IMR-90 (cell line): ENCODE measurements around the gene SDHAF4. TPM values are rescaled to one million over a fixed set of nuclear protein-coding genes. Genes with fewer than 3 reads are reported as not detected.

Experiments used
- ATAC-seq: fragments of 200-7000 bp; cut with Tn5 transposase; 2 replicates; pipeline ENCODE4 v1.9.1; 2020; ENCODE audit warnings: low read depth, mild to moderate bottlenecking, moderate library complexity
- BruUV-seq: library from RNA; stranded (reverse); fragments of 400-500 nt; replicated peaks from 2 replicates; lab custom pipeline; 2021; lab: Mats Ljungman, UMichigan
- CTCF ChIA-PET: fragments of 300-600 bp; formaldehyde crosslinking; extraction: SDS; loops from one replicate; lab custom pipeline; 2021; ENCODE audit warnings: antibody characterized with exemption; lab: Yijun Ruan, JAX
- POLR2A ChIA-PET: fragments of 300-600 bp; sonication (Branson Sonifier 250); formaldehyde crosslinking; loops from one replicate; lab custom pipeline; 2022; ENCODE audit warnings: antibody characterized with exemption; ENCODE audit not compliant: unreplicated experiment; lab: Charles Lee
- DNase-seq: peaks from one replicate; pipeline ENCODE4 v3.0.0; 2013
- H2AFZ ChIP-seq: replicated peaks from 2 replicates; pipeline ENCODE3; 2013; ENCODE audit warnings: low read length, mild to moderate bottlenecking; ENCODE audit not compliant: poor library complexity
- H2AK5ac ChIP-seq: 2 replicates; pipeline ENCODE4 v1.6.1; 2013; ENCODE audit warnings: low read depth, low read length, inconsistent platforms
- H2AK9ac ChIP-seq: replicated peaks from 2 replicates; pipeline ENCODE3; 2013; ENCODE audit warnings: mild to moderate bottlenecking, low read depth, low read length, moderate library complexity; ENCODE audit not compliant: poor library complexity
- H2BK120ac ChIP-seq: 2 replicates; pipeline ENCODE4 v1.6.1; 2013; ENCODE audit warnings: low read depth, low read length, inconsistent platforms
- H2BK15ac ChIP-seq: 3 replicates; pipeline ENCODE4 v1.6.1; 2013; ENCODE audit warnings: low read depth, low read length, inconsistent platforms
- H2BK20ac ChIP-seq: 2 replicates; pipeline ENCODE4 v1.6.1; 2013; ENCODE audit warnings: low read depth, mild to moderate bottlenecking, inconsistent platforms, low read length, moderate library complexity
- H2BK5ac ChIP-seq: 2 replicates; pipeline ENCODE4 v1.6.1; 2013; ENCODE audit warnings: mild to moderate bottlenecking, low read depth, low read length, inconsistent platforms; ENCODE audit not compliant: poor library complexity, severe bottlenecking
- H3K14ac ChIP-seq: replicated peaks from 2 replicates; pipeline ENCODE4 v1.6.1; 2013; ENCODE audit warnings: low read depth, low read length, inconsistent platforms
- H3K18ac ChIP-seq: 2 replicates; pipeline ENCODE4 v1.6.1; 2013; ENCODE audit warnings: low read depth, low read length, control low read depth
- H3K23ac ChIP-seq: 2 replicates; pipeline ENCODE4 v1.6.1; 2013; ENCODE audit warnings: low read depth, low read length, inconsistent platforms
- H3K27ac ChIP-seq: 2 replicates; pipeline ENCODE4 v1.5.1; 2013; ENCODE audit warnings: mild to moderate bottlenecking, control low read depth, low read length; ENCODE audit not compliant: insufficient read depth
- H3K27me3 ChIP-seq: 2 replicates; pipeline ENCODE4 v1.6.1; 2013; ENCODE audit warnings: low read length; ENCODE audit not compliant: control insufficient read depth, insufficient read depth
- H3K36me3 ChIP-seq: 2 replicates; pipeline ENCODE4 v1.6.1; 2013; ENCODE audit warnings: low read length, mixed read lengths; ENCODE audit not compliant: control insufficient read depth, insufficient read depth
- H3K4ac ChIP-seq: 2 replicates; pipeline ENCODE4 v1.6.1; 2013; ENCODE audit warnings: low read depth, low read length, inconsistent platforms
- H3K4me1 ChIP-seq: 2 replicates; pipeline ENCODE4 v1.6.1; 2013; ENCODE audit warnings: low read length, mixed read lengths; ENCODE audit not compliant: control insufficient read depth, insufficient read depth
- H3K4me2 ChIP-seq: 2 replicates; pipeline ENCODE4 v1.6.1; 2013; ENCODE audit warnings: low read depth, mild to moderate bottlenecking, control low read depth, low read length, moderate library complexity
- H3K4me3 ChIP-seq: 2 replicates; pipeline ENCODE4 v1.5.1; 2013; ENCODE audit warnings: low read depth, mild to moderate bottlenecking, control low read depth, low read length, moderate library complexity; ENCODE audit not compliant: insufficient read depth
- H3K56ac ChIP-seq: 2 replicates; pipeline ENCODE4 v1.6.1; 2013; ENCODE audit warnings: low read length, inconsistent platforms; ENCODE audit not compliant: insufficient read depth; ENCODE audit errors: extremely low read depth
- H3K79me1 ChIP-seq, 2 experiments: 2 replicates each; pipeline ENCODE4 v1.6.1; 2013; ENCODE audit warnings: low read length in 2 of 2, inconsistent platforms in 1 of 2, low read depth in 1 of 2
- H3K9ac ChIP-seq: 2 replicates; pipeline ENCODE4 v1.6.1; 2013; ENCODE audit warnings: low read depth, low read length, control low read depth
- H3K9me1 ChIP-seq: 2 replicates; pipeline ENCODE4 v1.6.1; 2013; ENCODE audit warnings: low read length, inconsistent platforms; ENCODE audit not compliant: insufficient read depth
- H3K9me3 ChIP-seq: 2 replicates; pipeline ENCODE4 v1.6.1; 2013; ENCODE audit warnings: low read length; ENCODE audit not compliant: control insufficient read depth, insufficient read depth
- H4K20me1 ChIP-seq: 2 replicates; pipeline ENCODE4 v1.6.1; 2013; ENCODE audit warnings: low read length, inconsistent platforms; ENCODE audit not compliant: insufficient read depth
- H4K5ac ChIP-seq: 2 replicates; pipeline ENCODE4 v1.6.1; 2013; ENCODE audit warnings: mild to moderate bottlenecking, low read depth, low read length, control low read depth
- H4K8ac ChIP-seq, 2 experiments: 2 replicates each; pipeline ENCODE4 v1.6.1; 2013; ENCODE audit warnings: low read depth in 2 of 2, low read length in 2 of 2, control low read depth in 1 of 2, inconsistent platforms in 1 of 2
- H4K91ac ChIP-seq: 2 replicates; pipeline ENCODE4 v1.6.1; 2013; ENCODE audit warnings: low read depth, low read length, inconsistent platforms; ENCODE audit not compliant: insufficient read depth
- BHLHE40 ChIP-seq: fragments of 150-350 bp; IDR thresholded peaks from 2 replicates; pipeline ENCODE4 v1.6.1; 2016; ENCODE audit warnings: mild to moderate bottlenecking, low read depth, low read length
- CEBPB ChIP-seq: IDR thresholded peaks from 2 replicates; pipeline ENCODE4 v1.6.1; 2012; ENCODE audit warnings: low read depth, low read length, improper control_type of control experiment
- CHD1 ChIP-seq: IDR thresholded peaks from 2 replicates; pipeline ENCODE4 v1.6.1; 2012; ENCODE audit warnings: low read depth, low read length, improper control_type of control experiment
- FOS ChIP-seq: fragments of 150-350 bp; IDR thresholded peaks from 2 replicates; pipeline ENCODE4 v1.6.1; 2016; ENCODE audit warnings: low read depth, low read length
- MAFK ChIP-seq: IDR thresholded peaks from 2 replicates; pipeline ENCODE4 v1.6.1; 2012; ENCODE audit warnings: low read depth, low read length, improper control_type of control experiment
- MAZ ChIP-seq: IDR thresholded peaks from 2 replicates; pipeline ENCODE4 v1.6.1; 2012; ENCODE audit warnings: low read depth, mild to moderate bottlenecking, low read length, improper control_type of control experiment, moderate library complexity, borderline replicate concordance
- MXI1 ChIP-seq: IDR thresholded peaks from 2 replicates; pipeline ENCODE4 v1.6.1; 2012; ENCODE audit warnings: low read depth, mild to moderate bottlenecking, low read length, moderate library complexity, borderline replicate concordance
- NFE2L2 ChIP-seq: fragments of 150-350 bp; IDR thresholded peaks from 2 replicates; pipeline ENCODE4 v1.6.1; 2016; ENCODE audit warnings: low read depth, mild to moderate bottlenecking, low read length
- SMC3 ChIP-seq: fragments of 150-350 bp; IDR thresholded peaks from 2 replicates; pipeline ENCODE4 v1.6.1; 2016; ENCODE audit warnings: low read depth, mild to moderate bottlenecking, antibody characterized with exemption, low read length, moderate library complexity
- WGBS, 2 experiments: methylation state at CpG; one replicate each; pipeline versions ENCODE4 v1.1.5 to v1.1.7; 2013; ENCODE audit warnings: missing lambda C conversion rate in 2 of 2; ENCODE audit not compliant: insufficient read length in 1 of 2; ENCODE audit errors: extremely low coverage in 2 of 2; 5-methylcytosine and 5-hydroxymethylcytosine counted together
- dilution Hi-C: fragments of 300-500 bp; cut with HindIII; formaldehyde crosslinking; loops from one replicate; pipeline ENCODE4 v1.14.3; 2018; ENCODE audit warnings: low sequenced_read_pairs; ENCODE audit not compliant: unreplicated experiment
- in situ Hi-C: fragments of 300-500 bp; cut with MboI; formaldehyde crosslinking; loops from 3 replicates; pipeline ENCODE4 v1.14.3; 2019; ENCODE audit warnings: low sequenced_read_pairs, inconsistent platforms, mixed read lengths
- intact Hi-C: fragments of 100-400 bp; cut with micrococcal nuclease; formaldehyde crosslinking; loops from 2 replicates; pipeline ENCODE4 v1.10.0; 2022
- polyA plus RNA-seq, 3 experiments: library from polyadenylated mRNA; depleted of rRNA; stranded (reverse); fragments of >200 nt; gene quantifications; 2 replicates each; pipeline ENCODE4 v1.2.3, GENCODE V29; 2012; ENCODE audit warnings: low replicate concordance in 1 of 3
- total RNA-seq: library from RNA; depleted of rRNA; stranded (reverse); fragments of >200 nt; gene quantifications from 2 replicates; pipeline ENCODE4 v1.2.3, GENCODE V29; 2012
- TF ChIP-seq, protein P1 (sequence below): fragments of 150-350 bp; IDR thresholded peaks from 2 replicates; pipeline ENCODE4 v1.6.1; 2016; ENCODE audit warnings: low read depth, mild to moderate bottlenecking, low read length, moderate library complexity, borderline replicate concordance
- TF ChIP-seq, protein P2 (sequence below): fragments of 150-350 bp; IDR thresholded peaks from 2 replicates; pipeline ENCODE4 v1.6.1; 2017; ENCODE audit warnings: mild to moderate bottlenecking, antibody characterized with exemption, low read length, low read depth
- TF ChIP-seq, protein P3 (sequence below): conservative IDR thresholded peaks from 2 replicates; pipeline ENCODE4 v1.5.1; 2012; ENCODE audit warnings: mild to moderate bottlenecking, low read depth, low read length, improper control_type of control experiment

SDHAF4 gene
- total and polyA plus RNA-seq, 2 of the 4 experiments (the other 2 are of a cell fraction): 1.6 to 4.4 TPM

DNA sequence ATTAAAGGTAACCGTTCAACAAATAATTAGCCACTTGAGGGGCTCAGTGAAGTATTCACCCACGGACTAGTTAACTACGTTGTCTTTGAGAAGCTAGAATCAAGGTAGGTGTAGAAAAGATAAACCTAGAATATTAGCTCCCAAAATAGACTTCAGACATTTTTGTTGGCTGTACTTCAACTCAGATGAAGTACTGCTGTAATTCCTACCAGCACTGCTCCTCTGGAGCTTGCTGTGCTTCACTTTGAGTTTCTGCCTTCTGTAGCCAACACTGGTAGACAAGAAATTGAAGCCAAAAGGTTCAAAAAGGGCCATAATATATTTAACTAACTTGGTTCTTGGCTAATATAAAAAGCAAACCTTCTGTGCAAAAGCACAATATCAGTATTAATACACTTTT lies 18.8 kb upstream of the SDHAF4 start:
- ChIA-PET POLR2A (no interaction called here), CTCF (interaction anchor here (1.2 kb wide), 1 partner anchor 19 kb away, joined by 6 read pairs; the partner anchor contains the start of gene SDHAF4)
- no peak overlapping the region for H3K9ac ChIP-seq
- dilution Hi-C loops: no loop called here
- H2AFZ ChIP-seq: no peak overlapping the region
- no peak overlapping the region for H2BK5ac ChIP-seq
- H3K56ac ChIP-seq: no peak overlapping the region
- no peak overlapping the region for H3K18ac ChIP-seq
- no peaks in the 10 kb centered on the region for H3K9me3 ChIP-seq
- no peak overlapping the region for H4K91ac ChIP-seq
- H3K27ac ChIP-seq: no peak overlapping the region
- H4K5ac ChIP-seq: no peak overlapping the region
- in situ Hi-C loops: no loop called here
- no peak overlapping the region for H2AK5ac ChIP-seq
- DNase-seq: no peak
- H4K8ac ChIP-seq: no peak overlapping the region
- no peak overlapping the region for H2BK120ac ChIP-seq
- no peaks in the 10 kb centered on the region for H4K20me1 ChIP-seq
- no peaks in the 10 kb centered on the region for H3K36me3 ChIP-seq
- H3K27me3 ChIP-seq: no peaks in the 10 kb centered on the region
- no peak overlapping the region for H2BK20ac ChIP-seq
- intact Hi-C loops: loop anchor here (1.0 to 5.0 kb wide), 3 partner anchors 139 to 409 kb away; partner anchors contain the start of gene B3GAT2
- no peak for TF ChIP-seq BHLHE40
- TF ChIP-seq, protein P1, sequence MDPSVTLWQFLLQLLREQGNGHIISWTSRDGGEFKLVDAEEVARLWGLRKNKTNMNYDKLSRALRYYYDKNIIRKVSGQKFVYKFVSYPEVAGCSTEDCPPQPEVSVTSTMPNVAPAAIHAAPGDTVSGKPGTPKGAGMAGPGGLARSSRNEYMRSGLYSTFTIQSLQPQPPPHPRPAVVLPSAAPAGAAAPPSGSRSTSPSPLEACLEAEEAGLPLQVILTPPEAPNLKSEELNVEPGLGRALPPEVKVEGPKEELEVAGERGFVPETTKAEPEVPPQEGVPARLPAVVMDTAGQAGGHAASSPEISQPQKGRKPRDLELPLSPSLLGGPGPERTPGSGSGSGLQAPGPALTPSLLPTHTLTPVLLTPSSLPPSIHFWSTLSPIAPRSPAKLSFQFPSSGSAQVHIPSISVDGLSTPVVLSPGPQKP: no peak
- TF ChIP-seq MAZ: no peak
- no peak for TF ChIP-seq SMC3
- TF ChIP-seq CEBPB: no peak
- no peak for TF ChIP-seq MXI1
- no peak for TF ChIP-seq FOS
- TF ChIP-seq, protein P2, sequence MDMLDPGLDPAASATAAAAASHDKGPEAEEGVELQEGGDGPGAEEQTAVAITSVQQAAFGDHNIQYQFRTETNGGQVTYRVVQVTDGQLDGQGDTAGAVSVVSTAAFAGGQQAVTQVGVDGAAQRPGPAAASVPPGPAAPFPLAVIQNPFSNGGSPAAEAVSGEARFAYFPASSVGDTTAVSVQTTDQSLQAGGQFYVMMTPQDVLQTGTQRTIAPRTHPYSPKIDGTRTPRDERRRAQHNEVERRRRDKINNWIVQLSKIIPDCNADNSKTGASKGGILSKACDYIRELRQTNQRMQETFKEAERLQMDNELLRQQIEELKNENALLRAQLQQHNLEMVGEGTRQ: no peak
- TF ChIP-seq MAFK: no peak
- TF ChIP-seq NFE2L2: no peak
- TF ChIP-seq, protein P3, sequence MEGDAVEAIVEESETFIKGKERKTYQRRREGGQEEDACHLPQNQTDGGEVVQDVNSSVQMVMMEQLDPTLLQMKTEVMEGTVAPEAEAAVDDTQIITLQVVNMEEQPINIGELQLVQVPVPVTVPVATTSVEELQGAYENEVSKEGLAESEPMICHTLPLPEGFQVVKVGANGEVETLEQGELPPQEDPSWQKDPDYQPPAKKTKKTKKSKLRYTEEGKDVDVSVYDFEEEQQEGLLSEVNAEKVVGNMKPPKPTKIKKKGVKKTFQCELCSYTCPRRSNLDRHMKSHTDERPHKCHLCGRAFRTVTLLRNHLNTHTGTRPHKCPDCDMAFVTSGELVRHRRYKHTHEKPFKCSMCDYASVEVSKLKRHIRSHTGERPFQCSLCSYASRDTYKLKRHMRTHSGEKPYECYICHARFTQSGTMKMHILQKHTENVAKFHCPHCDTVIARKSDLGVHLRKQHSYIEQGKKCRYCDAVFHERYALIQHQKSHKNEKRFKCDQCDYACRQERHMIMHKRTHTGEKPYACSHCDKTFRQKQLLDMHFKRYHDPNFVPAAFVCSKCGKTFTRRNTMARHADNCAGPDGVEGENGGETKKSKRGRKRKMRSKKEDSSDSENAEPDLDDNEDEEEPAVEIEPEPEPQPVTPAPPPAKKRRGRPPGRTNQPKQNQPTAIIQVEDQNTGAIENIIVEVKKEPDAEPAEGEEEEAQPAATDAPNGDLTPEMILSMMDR: no peak
- TF ChIP-seq CHD1: no peak
- BruUV-seq: no TSS peak
- no peak overlapping the region for H3K23ac ChIP-seq
- no peaks in the 10 kb centered on the region for H3K4me1 ChIP-seq
- H3K4me2 ChIP-seq: no peak overlapping the region
- H3K4ac ChIP-seq: no peak overlapping the region
- no peaks in the 10 kb centered on the region for H3K79me1 ChIP-seq
- no peak overlapping the region for H2BK15ac ChIP-seq
- no peak overlapping the region for H2AK9ac ChIP-seq
- H3K14ac ChIP-seq: no peak overlapping the region
- H3K4me3 ChIP-seq: no peak overlapping the region
- ATAC-seq: no peak
- H3K9me1 ChIP-seq: no peaks in the 10 kb centered on the region
- no CpG with 5 or more reads among the region's 3 CpGs for WGBS, 2 experiments
